Measurements from ENCODE around the gene C19orf85. TPM values are rescaled to one million over a fixed set of nuclear protein-coding genes. Genes with fewer than 3 reads are reported as not detected.
"Not testable (repeated sequence)": the region's sequence is repeated elsewhere in the genome, so short reads cannot be mapped to it uniquely, and the experiment has no call there.

Gene C19orf85
- total RNA-seq, 4 donors from 2014 or later: not detected

DNA sequence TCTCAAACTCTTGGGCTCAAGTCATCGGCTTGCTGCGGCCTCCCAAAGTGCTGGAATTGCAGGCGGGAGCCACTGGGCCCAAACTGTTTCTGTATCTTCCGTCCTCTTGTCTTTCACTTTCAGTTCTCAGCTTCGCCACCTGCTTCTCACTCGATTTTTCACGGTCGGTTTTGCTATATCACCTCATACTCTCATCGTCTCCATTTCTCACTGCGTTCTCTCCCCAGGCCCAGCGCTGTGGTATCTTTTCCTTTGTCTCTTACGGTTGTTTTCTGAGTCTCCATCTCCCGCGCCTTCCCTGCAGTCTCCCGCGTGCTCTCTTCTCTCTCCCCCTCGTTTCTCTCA lies 38.6 kb upstream of the C19orf85 start:
- TF ChIP-seq, protein P1, sequence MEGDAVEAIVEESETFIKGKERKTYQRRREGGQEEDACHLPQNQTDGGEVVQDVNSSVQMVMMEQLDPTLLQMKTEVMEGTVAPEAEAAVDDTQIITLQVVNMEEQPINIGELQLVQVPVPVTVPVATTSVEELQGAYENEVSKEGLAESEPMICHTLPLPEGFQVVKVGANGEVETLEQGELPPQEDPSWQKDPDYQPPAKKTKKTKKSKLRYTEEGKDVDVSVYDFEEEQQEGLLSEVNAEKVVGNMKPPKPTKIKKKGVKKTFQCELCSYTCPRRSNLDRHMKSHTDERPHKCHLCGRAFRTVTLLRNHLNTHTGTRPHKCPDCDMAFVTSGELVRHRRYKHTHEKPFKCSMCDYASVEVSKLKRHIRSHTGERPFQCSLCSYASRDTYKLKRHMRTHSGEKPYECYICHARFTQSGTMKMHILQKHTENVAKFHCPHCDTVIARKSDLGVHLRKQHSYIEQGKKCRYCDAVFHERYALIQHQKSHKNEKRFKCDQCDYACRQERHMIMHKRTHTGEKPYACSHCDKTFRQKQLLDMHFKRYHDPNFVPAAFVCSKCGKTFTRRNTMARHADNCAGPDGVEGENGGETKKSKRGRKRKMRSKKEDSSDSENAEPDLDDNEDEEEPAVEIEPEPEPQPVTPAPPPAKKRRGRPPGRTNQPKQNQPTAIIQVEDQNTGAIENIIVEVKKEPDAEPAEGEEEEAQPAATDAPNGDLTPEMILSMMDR (IDR thresholded peaks at IDR 0.05): no peak
- no peak for TF ChIP-seq POLR2A (IDR thresholded peaks at IDR 0.05)
- Histone ChIP-seq H3K4me3 (no peak overlapping the region), H3K9me3 (no peaks in the 10 kb centered on the region), H3K4me1 (peaks cover 0 to 7% of the 10 kb centered on the region in 2 donors), H3K27ac (peak overlapping the region in 1 of 2 donors; percentile 66), H3K27me3 (no peaks in the 10 kb centered on the region), H3K36me3 (no peaks in the 10 kb centered on the region)
- DNase-seq: no peak
- intact Hi-C loops (cut with DNase I; ENCODE audit: low total_unique reads): loop anchor here (5.0 kb wide), 1 partner anchor 36 kb away; no protein-coding TSS in a partner anchor

DNA sequence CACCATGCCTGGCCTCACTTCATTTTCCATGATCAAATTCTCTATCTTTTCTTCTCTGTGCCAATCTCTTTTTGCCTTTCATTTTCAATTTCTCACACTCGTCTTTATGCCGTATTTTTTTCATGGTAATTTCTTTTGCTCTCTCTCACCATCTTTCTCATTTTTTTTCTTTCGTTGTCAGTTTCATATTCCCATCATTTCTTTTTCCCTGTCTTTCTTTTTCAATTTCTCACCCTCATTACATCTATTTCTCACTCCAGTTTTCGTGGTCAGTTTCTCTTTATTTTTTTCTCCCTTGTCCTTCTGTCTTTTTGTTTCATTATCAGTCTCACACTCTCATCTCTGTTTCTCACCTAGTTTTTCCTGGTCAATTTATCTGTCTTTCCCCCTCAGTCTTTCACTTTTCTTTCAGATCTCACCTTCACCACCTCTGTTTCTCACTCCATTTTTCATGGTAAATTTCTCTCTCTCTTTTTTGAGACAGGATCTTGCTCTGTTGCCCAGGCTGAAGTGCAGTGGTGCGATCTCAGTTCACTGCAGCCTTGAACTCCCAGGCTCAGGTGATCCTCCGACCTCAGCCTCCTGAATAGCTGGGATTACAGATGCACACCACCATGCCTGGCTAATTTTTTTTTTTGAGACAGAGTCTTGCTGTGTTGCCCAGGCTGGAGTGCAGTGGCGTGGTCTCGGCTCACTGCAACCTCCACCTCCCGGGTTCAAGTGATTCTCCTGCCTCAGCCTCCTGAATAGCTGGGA lies 37.8 kb upstream of the C19orf85 start:
- DNase-seq: no peak
- H3K27me3 ChIP-seq: no peaks in the 10 kb centered on the region
- intact Hi-C loops (cut with DNase I; ENCODE audit: low total_unique reads): loop anchor here (5.0 kb wide), 1 partner anchor 35 kb away; no protein-coding TSS in a partner anchor
- H3K27ac ChIP-seq: no peak overlapping the region
- H3K9me3 ChIP-seq: no peaks in the 10 kb centered on the region
- H3K4me1 ChIP-seq: peaks cover 0 to 7% of the 10 kb centered on the region in 2 donors
- no peaks in the 10 kb centered on the region for H3K36me3 ChIP-seq
- H3K4me3 ChIP-seq: no peak overlapping the region
- no peak for TF ChIP-seq POLR2A (IDR thresholded peaks at IDR 0.05)

DNA sequence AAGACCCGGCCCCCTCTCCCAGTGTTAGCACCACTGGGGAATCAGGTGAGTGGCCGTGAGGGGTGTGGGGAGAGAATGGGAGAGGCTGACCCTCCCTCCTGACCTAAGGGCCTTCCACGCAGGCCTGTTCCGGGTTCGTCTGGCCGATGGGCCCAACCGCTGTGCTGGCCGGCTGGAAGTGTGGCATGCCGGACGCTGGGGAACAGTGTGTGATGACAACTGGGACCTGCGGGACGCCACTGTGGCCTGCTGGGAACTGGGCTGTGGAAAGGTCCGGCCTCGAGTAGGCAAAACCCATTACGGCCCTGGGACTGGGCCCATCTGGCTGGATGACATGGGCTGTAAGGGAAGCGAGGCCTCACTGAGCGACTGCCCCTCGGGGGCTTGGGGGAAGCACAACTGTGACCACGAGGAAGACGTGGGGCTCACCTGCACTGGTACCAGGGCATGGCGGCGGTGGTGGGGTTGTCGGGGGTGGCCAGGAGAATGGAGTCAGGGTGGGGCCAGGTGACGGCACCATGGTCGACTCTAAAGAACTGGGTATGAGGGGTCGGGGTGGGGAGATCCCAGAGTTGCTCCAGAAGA lies 35.9 kb upstream of the C19orf85 start:
- no peaks in the 10 kb centered on the region for H3K9me3 ChIP-seq
- H3K27ac ChIP-seq: no peak overlapping the region
- intact Hi-C loops (cut with DNase I; ENCODE audit: low total_unique reads): loop anchor here (5.0 kb wide), 1 partner anchor 33 kb away; no protein-coding TSS in a partner anchor
- H3K4me1 ChIP-seq: peaks cover 0 to 7% of the 10 kb centered on the region in 2 donors
- no peak for DNase-seq
- H3K4me3 ChIP-seq: no peak overlapping the region
- H3K27me3 ChIP-seq: no peaks in the 10 kb centered on the region
- TF ChIP-seq, protein P1 (IDR thresholded peaks at IDR 0.05): no peak
- no peak for TF ChIP-seq POLR2A (IDR thresholded peaks at IDR 0.05)
- H3K36me3 ChIP-seq: no peaks in the 10 kb centered on the region

DNA sequence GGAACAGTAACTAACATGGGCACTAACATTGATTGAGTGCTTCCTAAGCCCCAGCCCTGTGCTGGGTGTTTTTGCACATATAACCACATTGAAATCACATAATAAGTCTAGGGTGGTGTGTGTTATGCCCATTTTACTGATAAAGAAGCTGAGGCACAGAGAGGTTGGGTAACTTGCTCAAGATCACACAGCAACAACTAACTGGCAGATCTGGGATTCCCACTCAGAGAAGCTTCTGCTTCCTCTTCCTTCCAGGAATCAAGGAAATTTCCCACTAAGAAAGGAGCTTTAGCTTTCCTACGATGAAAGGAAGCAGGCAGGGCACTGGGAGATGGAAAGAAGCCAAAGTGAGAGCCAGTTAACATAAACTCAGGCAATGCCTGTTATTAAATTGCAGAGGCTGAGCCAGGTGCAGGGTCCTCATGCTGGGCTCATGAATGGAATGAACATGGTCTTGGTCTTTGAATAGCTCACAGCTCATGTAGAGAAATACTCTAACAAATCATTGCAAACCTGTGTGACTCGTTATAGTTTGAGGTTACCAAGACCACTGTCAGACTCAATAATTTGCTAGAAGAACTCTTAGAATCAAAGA lies 33.8 kb upstream of the C19orf85 start:
- Histone ChIP-seq H3K4me3 (no peak overlapping the region), H3K27ac (no peak overlapping the region), H3K9me3 (no peaks in the 10 kb centered on the region), H3K4me1 (peaks cover 0 to under 1% of the 10 kb centered on the region in 2 donors), H3K36me3 (no peaks in the 10 kb centered on the region), H3K27me3 (no peaks in the 10 kb centered on the region)
- TF ChIP-seq, protein P1 (IDR thresholded peaks at IDR 0.05): no peak
- no peak for TF ChIP-seq POLR2A (IDR thresholded peaks at IDR 0.05)
- no peak for DNase-seq
- intact Hi-C loops (cut with DNase I; ENCODE audit: low total_unique reads): no loop called here

DNA sequence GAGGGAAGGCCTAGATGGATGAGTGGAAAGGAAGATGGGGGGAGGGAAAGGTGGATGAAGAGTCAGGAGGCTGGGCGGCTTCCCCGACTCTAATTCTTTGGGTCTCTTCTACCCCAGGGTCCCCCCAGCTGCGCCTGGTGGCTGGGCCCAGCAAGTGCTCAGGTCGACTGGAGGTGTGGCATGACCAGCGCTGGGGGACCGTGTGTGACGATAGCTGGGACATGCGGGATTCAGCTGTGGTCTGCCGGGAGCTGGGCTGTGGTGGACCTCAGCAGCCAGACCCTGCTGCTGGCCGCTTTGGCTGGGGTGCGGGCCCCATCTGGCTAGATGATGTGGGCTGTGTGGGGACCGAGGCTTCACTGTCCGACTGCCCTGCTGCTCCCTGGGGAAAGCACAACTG lies 33.2 kb upstream of the C19orf85 start:
- no peak overlapping the region for H3K27ac ChIP-seq
- H3K27me3 ChIP-seq: no peaks in the 10 kb centered on the region
- H3K4me1 ChIP-seq: no peaks in the 10 kb centered on the region
- TF ChIP-seq, protein P1 (IDR thresholded peaks at IDR 0.05): no peak
- TF ChIP-seq POLR2A (IDR thresholded peaks at IDR 0.05): no peak
- intact Hi-C loops (cut with DNase I; ENCODE audit: low total_unique reads): no loop called here
- H3K9me3 ChIP-seq: no peaks in the 10 kb centered on the region
- H3K36me3 ChIP-seq: no peaks in the 10 kb centered on the region
- no peak overlapping the region for H3K4me3 ChIP-seq
- no peak for DNase-seq

DNA sequence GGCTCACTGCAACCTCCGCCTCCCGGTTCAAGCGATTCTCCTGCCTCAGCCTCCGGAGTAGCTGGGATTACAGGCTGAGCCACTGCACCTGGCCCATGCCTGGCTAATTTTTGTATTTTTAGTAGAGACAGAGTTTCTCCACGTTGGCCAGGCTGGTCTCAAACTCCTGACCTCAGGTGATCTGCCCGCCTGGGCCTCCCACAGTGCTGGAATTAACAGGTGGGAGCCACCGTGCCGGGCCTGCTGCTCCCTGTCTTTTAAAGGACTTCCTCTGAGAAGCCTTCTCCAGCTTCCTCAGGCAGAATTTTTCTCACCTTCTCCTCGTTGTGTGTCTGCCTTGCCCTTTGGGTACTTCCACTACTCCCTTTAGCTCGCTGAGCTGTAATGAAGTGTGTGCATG lies 32.3 kb upstream of the C19orf85 start:
- H3K36me3 ChIP-seq; H3K9me3 ChIP-seq; H3K4me1 ChIP-seq; H3K27me3 ChIP-seq; H3K27ac ChIP-seq; intact Hi-C loops (cut with DNase I; ENCODE audit: low total_unique reads); H3K4me3 ChIP-seq; DNase-seq: not testable (repeated sequence)

Data from uterus (tissue), 4 donors.